GM21528 (cell line): ENCODE data around the gene COL8A1.

Experiments used
- ATAC-seq: cut with Tn5 transposase; IDR thresholded peaks from one replicate; pipeline ENCODE4 v1.9.1; 2021; ENCODE audit warnings: mild to moderate bottlenecking, moderate library complexity; ENCODE audit not compliant: unreplicated experiment, low FRiP score

The COL8A1 gene

DNA sequence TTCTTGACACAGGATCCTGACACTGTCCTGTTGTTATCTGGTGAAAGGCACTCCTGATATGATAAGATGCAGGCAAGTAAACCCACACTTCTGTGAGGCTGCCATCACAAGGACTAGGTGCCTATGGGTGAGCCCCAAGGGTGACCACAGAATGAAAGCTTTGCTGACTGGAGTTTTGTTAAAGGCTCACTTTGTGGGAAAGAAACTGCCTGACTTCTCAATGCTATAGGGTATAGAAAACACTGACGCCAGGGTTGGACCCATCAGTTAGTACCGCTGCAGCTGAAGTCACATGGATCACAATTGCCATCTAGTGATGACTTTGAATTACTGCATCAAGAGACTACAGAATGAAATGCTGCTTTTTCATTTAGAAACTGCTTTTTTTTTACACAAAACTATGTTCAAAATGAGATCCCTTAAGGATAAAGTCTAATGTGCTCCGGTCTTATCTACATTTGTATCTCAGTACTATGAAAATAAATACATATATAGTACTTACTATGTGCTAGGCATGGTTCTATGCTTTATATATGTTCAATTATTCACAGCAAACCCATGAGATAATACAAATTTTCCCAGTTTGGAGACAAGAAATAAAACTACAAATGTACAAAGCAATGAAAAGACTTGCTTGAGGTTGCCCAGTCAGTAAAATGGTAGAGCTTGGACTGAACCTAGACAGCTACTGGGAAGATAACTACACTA is 115.0 kb downstream of the COL8A1 start:
- ATAC-seq: peak; percentile 70

GRCh38 chr3:99755831-99756230 is 117.4 kb downstream of the COL8A1 start:
- no peak for ATAC-seq

- ATAC-seq: no peak
Measured at GRCh38 chr3:99757966-99758365, 119.6 kb downstream of the COL8A1 start.

DNA sequence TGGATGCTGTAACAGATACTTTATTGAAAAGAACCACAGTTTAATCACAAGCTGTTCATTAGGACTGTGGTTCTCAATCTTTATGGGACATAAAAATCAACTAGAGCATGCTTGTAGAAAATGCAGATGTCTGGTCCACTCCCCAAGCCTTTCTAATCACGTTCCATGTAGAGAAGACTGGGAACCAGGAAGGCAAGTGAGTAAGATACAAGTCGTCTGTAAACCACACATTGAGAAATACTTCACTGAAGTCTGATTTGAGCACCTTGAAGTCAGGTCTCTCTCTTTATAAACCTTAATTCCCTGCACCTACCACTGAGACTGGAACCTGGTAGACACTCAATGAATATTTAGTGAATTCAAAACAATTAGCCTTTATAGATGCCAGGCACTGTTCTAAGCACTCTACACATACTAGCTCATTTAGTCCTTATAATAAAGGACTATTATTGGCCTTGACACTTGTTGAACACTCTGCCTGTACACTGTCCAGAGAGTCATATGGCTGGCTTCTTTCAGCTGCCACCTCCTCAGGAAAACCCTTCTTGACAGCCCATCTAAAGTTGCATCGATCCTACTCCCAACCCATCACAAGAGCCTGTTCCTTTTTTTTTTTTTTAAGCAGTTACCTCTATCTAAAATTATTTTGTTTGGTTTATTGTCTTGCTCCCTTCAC is 120.2 kb downstream of the COL8A1 start:
- no peak for ATAC-seq

GRCh38 chr3:99760031-99760430 is 121.6 kb downstream of the COL8A1 start:
- no peak for ATAC-seq

- no peak for ATAC-seq
Measured at GRCh38 chr3:99760629-99761028, 122.2 kb downstream of the COL8A1 start.

DNA sequence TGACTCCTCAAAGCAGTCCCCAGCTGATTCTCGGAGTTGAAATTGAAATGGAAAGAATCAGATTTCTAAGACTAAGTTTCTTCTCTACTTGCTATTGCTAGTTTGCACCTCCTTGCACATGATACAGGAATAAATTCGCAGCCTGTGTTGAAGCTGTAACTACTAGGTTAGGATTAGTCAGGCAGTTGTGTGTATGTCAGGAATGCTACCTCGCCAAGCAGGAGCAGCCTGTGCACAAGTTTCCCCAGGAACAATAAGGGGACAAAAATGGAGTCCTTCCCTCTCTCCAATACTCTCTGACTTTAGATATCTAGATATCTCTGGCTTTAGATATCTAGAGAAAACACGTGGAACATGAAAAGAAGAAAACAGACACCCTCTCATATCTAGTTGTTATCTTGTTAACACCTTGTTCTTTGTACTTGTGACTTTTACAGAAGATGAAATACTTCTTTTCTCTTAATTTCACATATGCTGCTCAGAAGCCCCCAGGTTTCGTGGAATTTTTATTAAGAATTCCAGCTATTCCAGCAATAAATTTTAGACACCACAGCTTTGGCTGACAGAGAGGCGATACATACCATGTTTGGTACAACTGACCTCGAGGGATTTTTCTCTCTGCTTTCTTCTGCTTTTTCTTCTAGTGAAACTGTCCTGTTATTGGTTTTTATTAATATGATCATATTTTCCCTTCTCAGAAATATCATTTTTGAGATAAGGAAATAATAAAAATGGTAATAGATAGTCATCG is 123.2 kb downstream of the COL8A1 start:
- ATAC-seq: no peak

DNA sequence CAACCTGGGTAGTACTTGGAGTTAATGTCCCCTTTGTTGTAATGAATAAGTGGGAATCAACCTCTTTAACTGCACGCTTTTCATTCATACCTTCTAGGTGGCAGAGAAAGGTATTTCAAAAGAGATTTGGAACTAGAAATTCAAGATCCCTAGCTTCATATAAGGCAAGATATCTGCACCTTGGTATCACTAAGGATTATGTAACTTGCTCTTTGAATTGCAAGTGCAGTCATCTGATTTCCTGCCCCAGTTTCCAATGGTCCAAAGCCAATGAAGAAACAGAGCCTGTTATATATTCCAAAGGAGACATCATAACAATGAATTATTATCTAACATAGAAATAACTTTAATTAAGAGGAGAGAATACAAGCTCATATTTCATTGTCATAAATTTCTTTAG is 124.5 kb downstream of the COL8A1 start:
- ATAC-seq: no peak

GRCh38 chr3:99764377-99764776 is 126.0 kb downstream of the COL8A1 start:
- no peak for ATAC-seq

GRCh38 chr3:99765042-99765942 is 126.9 kb downstream of the COL8A1 start:
- ATAC-seq: no peak

GRCh38 chr3:99767291-99767690 is 128.9 kb downstream of the COL8A1 start:
- ATAC-seq: no peak

- no peak for ATAC-seq
Measured at GRCh38 chr3:99768126-99768525, 129.7 kb downstream of the COL8A1 start.

DNA sequence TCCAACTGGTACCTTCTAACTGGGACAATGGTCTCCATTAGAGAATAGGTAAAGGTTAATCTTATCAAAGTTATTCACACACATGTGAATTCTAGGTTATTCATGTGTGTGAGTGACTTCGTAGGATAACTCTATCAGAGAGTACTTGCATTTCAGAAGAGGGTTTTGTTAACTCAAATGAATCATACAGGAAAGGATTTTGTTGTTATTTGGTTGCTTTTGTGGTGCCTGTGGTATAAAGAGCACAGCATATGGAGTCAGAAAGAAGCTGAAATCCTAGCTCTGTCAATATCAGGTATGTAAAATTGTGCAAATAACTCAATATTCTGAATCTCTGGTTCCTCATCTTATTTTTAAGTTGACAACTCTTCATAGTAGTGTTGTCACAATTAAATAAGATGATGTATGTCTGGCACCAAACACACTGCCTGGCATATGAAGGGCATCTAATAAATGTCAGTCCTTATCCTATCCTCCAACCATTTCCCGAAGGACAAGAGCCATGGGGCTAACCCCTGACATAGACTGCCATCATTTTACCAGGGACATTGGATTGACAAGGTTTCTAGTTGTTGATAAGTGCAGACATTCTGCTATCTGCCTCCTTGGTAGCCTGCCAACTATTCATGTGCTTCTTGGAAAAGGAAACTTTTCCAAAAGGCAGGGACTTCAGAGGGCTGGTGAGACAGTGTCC is 130.6 kb downstream of the COL8A1 start:
- ATAC-seq: no peak

DNA sequence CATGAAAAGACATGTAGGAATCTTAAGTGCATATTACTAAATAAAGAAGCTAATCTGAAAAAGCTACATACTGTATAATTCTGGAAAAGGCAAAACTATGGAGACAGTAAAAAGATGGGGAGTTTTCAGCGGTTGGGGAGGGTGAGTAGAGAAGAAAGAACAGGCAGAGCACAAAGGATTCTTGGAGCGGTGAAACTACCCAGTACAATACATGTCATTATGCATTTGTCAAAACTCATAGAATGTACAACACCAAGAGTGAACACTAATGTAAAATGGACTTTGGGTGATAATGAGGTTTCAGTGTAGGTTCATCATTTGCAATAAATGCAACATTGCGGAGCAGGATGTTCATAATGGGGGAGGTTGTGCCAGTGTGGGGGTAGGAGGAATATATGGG is 133.8 kb downstream of the COL8A1 start:
- ATAC-seq: no peak

GRCh38 chr3:99772671-99773070 is 134.3 kb downstream of the COL8A1 start:
- ATAC-seq: no peak

DNA sequence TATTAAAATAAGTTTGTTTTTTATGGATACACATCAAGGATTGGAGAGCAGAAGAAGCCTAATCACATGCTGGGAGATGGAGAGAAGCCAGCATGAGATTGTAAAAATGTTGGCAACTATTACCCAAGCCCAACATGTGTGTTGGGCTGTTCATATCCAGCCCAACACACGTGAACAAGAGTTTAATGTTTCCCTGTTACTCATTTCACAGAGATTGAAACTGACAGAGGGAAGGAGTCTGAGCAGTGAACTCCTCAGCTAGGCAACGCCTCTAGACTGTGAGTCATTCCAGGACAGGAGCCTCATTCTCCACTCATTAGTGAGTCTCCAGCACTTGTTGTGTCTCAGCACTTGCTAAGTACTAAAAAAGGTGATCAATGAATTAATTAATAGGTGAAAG is 136.1 kb downstream of the COL8A1 start:
- peak; percentile 93 for ATAC-seq

GRCh38 chr3:99776516-99777209 is 138.3 kb downstream of the COL8A1 start:
- ATAC-seq: no peak

- ATAC-seq: no peak
Measured at GRCh38 chr3:99777210-99777549, 138.8 kb downstream of the COL8A1 start.

DNA sequence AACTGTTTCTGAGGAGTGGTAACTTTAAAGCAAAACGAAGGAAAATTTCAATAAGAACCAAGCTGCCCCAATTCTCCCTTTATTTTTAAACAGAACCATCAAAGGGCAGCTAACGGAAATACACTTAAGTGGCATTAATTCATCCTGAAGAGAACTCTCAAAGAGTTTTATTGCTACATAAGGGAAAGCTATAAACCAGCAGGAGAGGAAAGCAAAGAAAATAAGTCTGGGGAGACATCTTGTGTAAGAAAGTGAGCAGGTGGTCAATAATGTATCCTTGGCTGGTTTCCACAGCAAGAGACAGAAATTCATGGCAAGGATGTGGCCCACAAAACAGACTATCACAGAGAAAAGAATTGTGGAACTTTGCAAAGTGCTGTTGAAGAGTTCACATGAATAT is 139.3 kb downstream of the COL8A1 start:
- ATAC-seq: no peak

- ATAC-seq: no peak
Measured at GRCh38 chr3:99780749-99781148, 142.4 kb downstream of the COL8A1 start.
